Esophagus squamous epithelium (tissue), 4 donors: ENCODE data around the gene TBC1D1.

Experiments
- POLR2A ChIP-seq, 4 donors: fragments of 450-650 bp; IDR thresholded peaks; one replicate each; pipeline ENCODE4 v1.6.1; 2017; ENCODE audit warnings: antibody characterized with exemption in 4 of 4, mild to moderate bottlenecking in 4 of 4, moderate library complexity in 3 of 4
- TF ChIP-seq, protein P1 (sequence below), 6 experiments: fragments of 450-650 bp in 4 of 6; fragments of 200-600 bp in 2 of 6; sonication (generic) in 2 of 6; IDR thresholded peaks; one replicate each; pipeline ENCODE4 v1.5.1; 2016 to 2019; ENCODE audit warnings: antibody characterized with exemption in 6 of 6, mild to moderate bottlenecking in 4 of 6, moderate library complexity in 4 of 6

DNA sequence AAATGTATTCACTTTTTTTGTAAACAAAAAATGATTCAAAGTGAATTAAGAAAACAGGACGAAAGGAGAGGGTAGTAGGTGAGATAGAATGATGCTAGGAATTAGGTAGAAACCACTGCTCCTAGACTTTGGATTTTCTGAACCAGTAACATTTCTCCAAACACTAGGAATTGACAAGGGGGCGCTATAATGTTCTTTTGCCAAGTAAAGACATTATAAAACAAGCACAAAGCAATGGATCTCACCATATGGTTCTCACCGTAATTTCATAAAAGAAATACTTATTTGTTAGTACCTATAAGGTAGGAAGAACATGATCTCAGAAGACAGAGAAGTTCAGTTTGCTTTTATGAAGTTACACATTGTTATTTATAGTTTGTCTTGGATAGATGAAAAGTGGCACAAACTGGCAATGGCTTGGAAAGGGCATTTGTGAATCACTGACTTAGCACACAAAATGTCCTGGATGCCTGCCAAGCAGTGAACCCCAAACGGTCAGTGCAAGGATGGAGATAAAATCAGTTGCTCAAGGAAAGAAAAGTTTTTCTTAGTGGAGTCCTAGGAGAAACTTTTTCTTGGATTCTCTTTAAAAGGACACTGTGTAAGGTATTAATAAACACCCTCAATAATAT lies 8.1 kb upstream of the TBC1D1 start:
- TF ChIP-seq, protein P1, sequence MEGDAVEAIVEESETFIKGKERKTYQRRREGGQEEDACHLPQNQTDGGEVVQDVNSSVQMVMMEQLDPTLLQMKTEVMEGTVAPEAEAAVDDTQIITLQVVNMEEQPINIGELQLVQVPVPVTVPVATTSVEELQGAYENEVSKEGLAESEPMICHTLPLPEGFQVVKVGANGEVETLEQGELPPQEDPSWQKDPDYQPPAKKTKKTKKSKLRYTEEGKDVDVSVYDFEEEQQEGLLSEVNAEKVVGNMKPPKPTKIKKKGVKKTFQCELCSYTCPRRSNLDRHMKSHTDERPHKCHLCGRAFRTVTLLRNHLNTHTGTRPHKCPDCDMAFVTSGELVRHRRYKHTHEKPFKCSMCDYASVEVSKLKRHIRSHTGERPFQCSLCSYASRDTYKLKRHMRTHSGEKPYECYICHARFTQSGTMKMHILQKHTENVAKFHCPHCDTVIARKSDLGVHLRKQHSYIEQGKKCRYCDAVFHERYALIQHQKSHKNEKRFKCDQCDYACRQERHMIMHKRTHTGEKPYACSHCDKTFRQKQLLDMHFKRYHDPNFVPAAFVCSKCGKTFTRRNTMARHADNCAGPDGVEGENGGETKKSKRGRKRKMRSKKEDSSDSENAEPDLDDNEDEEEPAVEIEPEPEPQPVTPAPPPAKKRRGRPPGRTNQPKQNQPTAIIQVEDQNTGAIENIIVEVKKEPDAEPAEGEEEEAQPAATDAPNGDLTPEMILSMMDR (IDR thresholded peaks at IDR 0.05) = no peak
- TF ChIP-seq POLR2A (IDR thresholded peaks at IDR 0.05) = no peak
